GM20431 (cell line): ENCODE results near the gene ST6GALNAC3.

ENCODE experiments used
- in situ Hi-C: fragments of 300-500 bp; cut with MseI, MboI; formaldehyde crosslinking; loops from one replicate; pipeline ENCODE4 v1.15.0; 2020; ENCODE audit warnings: low sequenced_read_pairs; ENCODE audit not compliant: unreplicated experiment

Gene ST6GALNAC3

DNA sequence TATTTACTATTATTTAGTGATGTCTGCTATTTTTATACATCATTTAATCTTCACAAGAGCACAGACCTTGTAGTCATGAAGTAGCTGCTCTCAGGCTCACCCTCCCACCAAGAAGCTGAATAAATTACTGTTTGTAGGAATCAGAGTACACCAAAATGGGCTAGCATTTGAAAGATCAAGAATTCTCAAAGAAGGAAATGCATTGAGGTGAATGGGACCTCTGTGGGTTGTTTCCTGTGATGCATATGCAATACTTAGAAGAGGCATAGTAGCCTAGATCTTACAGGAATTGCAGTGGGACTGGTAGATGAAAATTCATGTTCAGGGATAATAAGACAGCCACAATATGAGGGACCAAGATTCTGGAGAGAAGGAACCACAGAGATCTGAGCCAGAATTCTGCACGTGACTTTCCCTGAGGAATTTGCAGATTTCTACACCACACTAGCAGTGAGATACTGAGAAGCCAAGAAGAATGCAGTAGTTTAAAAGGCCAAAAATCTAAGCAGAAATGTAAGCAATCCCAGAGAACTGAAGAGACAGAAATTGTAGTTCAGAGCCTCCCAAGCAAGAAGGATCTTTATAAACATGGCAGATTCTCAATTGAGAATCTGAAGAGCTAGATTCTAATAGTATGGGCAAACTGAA is 307.0 kb downstream of the ST6GALNAC3 start:
- in situ Hi-C loops: no loop called here

DNA sequence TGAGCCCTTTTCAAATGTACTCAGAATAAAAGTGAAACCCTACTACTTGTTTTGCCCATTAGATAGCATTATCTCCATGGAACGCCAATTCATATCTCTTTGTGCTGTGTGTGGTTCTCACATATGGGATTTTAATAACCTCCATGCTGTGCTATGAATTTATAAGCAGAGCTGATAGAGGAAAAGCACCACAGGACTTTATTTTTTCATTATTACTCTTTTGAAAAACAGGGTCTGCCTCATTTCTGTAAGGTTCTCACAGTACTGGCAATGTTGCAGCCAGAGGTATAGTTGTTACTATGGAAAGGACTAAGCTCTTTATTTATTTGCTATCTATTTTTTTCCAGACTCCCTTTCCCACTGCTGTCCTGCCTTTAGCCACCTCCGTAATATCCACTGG is 313.7 kb downstream of the ST6GALNAC3 start:
- in situ Hi-C loops: no loop called here

DNA sequence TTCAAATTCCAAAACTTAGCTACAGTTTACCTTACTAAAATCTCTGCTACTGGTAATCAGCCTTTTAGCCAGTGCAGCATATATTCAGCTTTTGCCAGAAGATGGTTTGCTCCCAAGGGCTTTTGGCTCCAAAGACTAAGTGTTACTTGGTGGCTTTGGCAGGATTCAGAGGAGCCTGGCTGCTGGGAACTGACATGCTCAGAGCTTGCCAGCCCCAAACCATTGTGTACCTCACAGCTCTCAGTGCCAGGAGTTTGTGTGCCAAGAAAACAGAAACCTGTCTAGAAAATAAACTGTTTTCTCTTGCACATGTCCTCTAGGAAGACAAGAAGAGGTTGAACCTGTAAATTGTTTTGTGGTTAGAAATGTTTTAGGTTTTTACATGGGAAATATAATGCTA is 315.9 kb downstream of the ST6GALNAC3 start:
- in situ Hi-C loops: no loop called here

DNA sequence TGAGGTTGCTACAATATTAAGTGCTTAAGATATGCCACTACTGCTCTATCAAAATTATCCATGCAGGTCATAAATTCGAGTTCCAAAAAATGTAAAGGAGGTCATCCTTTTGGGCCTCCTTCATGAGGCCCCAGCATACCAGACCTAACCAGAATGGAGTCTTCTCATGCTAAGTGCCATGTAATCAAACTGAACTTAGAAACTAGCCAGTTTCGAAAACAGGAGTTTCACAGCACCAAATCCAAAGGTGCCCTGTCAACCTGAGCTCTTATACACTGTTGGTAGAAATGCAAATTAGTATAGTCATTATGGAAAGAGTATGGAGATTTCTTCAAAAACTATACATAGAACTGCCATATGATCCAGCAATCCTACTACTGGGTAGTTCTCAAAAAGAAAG is 320.5 kb downstream of the ST6GALNAC3 start:
- in situ Hi-C loops: no loop called here

DNA sequence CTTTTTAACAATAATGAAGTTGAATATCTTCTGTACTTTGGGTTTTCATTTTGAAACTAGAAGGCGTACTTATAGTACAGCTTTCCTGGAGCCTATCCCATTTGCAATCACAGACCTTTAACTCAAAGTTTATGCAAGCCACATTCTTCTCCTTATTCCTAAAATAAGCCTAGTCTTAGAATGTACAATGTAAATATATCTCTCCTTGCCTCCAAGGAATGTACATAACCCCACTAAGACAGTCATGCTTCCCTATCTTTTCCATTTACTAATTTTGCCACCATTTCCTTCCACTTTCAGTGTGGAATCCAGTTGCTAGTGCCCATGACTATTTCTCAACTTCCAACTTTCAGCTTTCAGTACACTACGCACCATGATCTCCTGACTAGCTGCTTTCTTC is 327.6 kb downstream of the ST6GALNAC3 start:
- in situ Hi-C loops: no loop called here

DNA sequence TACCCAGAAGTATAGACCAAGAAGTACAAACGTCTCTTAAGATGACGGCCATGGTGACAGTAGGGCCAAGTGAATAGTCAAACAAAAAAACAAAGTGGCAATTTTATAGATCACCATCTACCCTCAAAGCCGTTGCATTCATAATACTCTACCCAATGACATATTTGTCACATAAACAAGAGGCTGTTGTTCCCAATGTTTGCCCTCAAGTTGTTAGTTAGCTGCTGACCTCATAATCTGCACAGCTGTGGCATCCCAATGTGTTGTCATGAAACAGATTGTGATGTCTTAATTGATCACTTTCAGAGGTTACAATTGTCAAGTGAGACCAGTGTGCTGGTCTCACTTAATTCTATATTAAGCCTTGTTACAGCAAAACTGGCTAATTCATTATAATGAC is 333.8 kb downstream of the ST6GALNAC3 start:
- in situ Hi-C loops: no loop called here

DNA sequence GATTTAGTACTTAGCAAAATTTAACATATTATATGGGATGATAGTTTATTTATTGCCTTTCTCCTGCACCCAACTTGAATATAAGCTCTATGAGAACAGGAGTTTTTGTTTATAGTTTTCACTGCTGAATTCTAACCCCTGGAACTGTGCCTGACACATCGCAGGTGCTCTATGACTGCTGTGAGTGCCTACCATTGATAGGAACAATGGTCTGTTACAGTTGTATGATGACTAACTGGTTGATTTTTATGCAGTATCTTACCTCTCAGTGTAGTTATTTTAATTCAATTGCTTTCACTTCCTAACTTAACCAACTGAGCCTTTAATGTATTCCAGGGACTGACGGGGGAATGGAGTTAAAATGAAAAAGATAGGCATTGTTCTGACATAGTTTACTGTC is 336.0 kb downstream of the ST6GALNAC3 start:
- in situ Hi-C loops: no loop called here

DNA sequence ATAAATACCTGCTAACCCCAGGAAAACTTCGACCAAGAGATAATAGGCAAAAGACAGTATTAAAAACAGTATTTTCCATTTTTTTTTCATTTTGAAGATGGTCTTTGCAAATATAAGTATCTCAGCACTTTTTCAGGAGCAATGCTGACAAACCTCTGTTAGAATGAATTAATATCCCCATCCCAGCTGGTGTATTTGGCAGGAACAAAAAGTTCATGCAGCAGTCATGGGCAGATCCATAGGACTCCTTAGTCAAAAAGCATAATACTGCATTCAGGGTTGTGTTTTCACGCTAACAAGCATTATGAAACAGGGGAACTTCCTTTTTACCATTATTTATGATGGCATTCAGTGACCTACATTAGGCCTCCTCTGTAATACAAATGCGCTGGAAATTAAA is 344.0 kb downstream of the ST6GALNAC3 start:
- in situ Hi-C loops: no loop called here

DNA sequence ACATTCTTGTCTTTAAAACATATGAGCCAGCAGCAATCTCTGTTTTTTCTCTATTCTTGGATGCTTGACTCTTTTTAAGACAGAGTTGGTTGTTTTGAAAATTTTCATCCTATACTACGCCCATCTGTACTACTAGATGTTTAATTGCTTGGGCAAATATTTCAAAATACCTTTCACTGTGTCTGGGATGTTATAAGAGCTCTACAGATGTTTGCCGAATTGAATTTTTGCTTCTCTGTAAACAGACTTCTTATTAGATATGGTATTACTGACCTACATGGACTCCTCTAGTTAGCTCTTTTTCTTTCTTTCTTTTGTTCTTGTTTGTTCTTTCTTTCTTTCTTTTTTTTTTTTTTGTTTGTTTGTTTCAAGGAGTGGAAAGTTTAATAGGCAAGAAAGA is 345.1 kb downstream of the ST6GALNAC3 start:
- in situ Hi-C loops: no loop called here

DNA sequence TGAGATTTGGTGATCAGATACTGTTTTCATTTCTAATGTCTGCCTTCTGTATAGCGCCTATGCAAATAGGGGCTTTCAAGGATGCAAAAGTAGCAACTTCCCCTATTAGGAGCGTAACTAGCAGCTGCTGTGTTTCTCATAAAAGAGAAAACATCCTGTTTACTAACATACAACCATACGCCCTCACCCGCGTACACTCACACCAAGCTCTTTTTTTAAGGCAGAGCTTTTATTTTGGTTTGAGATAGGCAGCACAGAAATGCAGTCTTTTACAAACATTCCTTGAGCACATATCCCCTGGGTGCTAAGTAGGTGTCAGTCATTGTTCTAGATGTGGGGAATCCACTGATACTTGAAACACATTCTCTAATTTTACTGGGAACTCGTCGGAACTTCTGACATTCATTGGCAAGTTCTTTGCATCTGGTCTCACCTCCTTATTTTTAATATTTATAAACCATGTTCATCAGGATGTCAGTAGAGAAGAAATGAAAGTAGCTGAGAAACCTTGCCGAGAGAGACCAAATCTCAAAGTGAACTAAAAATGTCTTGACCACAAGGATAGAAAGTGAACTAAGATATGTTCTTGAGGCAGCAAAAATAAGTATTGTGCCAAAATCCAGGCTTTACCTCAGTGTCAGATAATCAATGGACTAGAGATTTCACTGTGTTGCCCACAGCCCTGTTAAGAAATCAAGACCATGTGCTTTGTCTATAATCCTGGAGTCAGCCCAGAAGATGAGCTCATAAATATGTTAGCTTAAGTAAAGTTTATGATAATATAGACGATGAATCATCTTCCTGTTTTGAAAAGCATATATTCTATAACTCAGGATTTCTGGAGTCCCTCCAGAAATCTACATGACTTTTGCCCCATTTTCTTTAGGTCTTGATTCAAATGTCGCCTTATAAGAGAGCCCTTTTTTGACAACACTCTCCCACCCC is 350.9 kb downstream of the ST6GALNAC3 start:
- in situ Hi-C loops: no loop called here

DNA sequence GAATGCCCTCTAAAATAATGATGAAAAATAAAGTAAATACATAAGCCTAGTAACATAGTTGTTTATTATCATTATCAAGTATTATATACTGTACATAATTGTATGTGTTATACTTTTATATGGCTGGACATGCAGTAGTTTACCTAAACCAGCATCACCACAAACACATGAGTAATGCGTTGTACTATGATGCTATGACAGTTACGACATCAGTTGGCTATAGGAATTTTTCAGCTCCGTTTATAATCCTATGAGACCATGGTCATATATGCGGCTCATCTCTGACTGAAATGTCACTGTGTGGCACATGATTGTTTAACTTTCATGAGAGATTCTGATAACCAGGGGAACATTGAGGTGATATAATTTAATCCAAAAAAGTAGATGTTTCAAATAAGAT is 352.1 kb downstream of the ST6GALNAC3 start:
- in situ Hi-C loops: no loop called here

DNA sequence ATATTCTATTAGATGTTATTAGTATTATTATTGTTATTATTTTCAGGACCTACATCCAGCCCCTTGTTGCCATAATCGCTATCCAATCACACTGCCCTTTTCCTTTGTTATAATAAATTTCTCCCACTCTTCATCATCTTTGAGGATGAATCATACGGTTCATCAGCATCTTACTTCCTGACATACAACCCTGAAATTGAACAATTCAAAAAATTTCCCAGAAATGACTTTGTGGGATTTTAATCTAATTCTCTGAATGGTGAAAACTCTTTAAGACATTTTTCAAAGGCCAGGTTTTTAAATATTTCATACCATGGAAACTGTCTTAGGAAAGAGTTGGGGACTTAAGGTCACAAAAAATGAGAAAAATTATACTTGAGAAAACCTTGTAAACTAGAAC is 353.5 kb downstream of the ST6GALNAC3 start:
- in situ Hi-C loops: no loop called here

DNA sequence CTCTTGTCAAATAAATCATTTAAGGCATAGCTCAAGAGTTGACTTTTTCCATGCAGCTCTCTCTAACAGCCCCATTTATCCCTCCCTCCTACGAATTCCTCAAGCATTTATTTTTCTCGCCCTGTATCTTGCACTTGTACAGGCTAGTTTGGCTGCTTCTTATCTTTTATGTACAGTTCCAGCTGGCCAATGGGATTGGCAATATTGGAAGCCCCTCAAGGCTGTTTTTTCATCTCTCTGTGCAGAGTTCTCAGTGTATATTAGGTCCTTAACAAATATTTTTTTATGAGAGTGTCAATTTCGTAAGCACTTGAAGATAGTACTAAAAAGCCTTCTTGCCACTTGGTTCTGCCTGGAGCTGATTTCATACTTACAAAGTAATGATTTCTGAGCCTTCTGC is 356.0 kb downstream of the ST6GALNAC3 start:
- in situ Hi-C loops: no loop called here

DNA sequence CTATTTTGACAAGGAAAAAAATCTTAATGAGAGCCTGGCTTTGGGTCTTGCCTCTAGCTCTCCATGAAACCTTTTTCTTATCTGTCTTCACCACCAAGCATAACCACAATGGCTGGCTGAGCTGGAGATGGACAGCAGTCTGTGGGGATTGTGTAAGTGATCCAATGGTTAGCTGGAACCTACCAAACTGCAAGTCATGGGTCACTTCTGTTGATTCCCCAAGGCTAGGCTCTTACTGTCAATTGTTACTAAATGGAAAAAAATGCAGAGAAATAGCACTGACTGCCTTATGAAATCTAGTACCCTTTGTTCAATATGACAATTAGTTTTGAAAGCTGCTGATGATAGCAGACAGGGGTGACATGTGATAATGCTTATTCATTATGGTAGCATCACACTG is 359.0 kb downstream of the ST6GALNAC3 start:
- in situ Hi-C loops: no loop called here

DNA sequence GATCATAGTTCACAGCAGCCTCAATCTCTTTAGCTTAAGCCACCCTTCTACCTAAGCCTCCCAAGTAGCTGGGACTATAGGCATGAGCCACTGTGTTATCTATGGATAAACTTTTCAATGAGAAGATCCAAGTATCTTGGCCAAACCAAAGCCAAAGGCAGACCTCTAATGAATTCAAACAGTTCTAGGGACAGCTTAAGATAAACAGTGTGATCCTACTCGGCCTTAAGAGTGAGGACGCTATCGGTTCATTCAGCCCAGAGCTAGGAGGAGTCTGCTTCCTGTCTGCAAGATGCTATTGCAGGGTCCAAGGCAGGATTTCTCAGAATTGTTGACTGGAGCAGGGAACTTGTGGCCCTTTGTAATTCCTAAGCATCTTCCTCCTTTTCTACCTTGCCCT is 368.7 kb downstream of the ST6GALNAC3 start:
- in situ Hi-C loops: no loop called here

DNA sequence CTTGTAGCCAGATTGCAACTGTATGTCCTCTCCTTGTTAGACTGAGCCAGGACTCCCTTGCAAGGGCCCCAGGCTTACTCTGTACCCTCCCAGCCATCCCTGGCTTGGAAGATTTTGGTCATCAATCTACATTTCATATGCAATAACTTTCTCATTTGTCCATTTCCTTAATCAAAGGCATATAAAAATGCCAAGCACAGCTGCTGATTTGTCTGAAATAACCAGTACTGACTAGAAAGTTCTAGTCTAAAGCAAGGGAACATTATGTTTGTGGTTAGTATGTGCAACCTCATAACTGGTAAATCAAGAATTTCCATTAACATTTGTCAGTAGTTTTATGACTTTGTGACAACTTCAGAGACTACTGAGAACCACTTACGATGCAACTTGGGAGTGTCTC is 370.2 kb downstream of the ST6GALNAC3 start:
- in situ Hi-C loops: no loop called here

DNA sequence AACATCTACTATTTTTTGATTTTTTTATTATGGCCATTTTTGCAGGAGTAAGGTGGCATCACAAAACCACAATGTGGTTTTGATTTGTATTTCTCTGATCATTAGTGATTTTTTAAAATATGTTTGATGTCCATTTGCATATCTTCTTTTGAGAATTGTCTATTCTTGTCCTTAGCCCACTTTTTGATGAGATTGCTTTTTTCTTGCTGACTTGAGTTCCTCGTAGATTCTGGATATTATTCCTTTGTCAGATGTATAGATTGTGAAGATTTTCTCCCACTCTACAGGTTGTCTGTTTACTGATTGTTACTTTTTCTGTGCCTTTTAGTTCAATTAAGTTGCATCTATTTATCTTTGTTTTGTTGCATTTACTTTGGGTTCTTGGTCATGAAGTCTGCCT is 375.7 kb downstream of the ST6GALNAC3 start:
- in situ Hi-C loops: no loop called here

DNA sequence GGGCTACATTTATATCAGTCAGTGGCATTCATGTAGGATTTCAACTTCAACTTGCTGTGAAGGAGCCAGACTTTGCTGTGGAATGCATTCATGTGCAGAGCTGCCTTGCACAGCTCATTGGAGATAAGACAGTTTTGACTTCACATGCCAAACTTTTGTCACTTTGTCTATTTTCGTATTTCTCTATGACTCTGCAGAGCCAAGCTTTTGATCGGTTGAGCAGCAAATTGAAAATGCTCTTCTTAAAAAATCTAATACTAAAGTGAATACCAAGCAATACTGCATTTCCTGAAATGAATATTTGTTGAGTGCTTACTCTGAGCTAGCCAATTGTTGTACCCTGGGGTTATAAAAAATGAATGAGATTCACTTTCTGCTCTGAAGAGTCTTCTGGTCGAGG is 388.7 kb downstream of the ST6GALNAC3 start:
- in situ Hi-C loops: no loop called here

DNA sequence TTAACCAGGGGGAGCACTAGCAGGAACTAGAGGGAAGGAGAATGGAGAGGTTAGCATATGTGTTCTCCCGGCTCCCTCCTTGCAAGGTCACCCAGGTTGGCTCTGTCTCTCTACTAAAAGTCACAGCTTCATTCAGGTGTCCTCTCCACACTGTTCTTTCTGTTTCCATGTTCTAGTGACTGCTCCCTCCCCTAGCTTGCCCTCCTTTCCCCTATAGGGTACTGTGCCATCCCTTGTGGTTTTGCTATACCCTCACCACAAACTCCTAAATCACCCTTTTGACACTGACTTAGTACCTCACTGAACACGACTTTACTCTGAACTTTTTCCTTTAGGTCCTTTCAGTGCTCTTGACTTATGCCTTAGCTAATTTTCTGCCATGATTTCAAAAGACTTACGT is 389.3 kb downstream of the ST6GALNAC3 start:
- in situ Hi-C loops: no loop called here

DNA sequence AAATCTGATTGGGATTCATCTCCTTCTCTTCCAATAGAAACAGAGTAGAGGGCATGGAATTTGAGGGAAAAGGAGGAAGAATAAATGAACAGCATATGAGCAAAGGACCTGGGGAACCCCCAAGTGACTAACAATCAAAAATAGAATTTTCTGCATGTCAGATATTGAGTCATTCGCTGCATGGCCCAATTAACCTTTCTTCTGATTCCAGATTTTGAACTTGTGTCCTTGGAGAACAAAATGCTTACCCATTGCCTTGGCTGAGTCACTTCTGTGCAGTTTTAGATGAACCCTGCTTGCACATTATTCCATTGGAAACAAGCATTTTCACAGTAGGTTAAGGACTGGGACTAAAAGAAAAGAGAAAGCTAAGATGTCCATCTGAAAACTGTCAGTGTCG is 390.5 kb downstream of the ST6GALNAC3 start:
- in situ Hi-C loops: no loop called here

DNA sequence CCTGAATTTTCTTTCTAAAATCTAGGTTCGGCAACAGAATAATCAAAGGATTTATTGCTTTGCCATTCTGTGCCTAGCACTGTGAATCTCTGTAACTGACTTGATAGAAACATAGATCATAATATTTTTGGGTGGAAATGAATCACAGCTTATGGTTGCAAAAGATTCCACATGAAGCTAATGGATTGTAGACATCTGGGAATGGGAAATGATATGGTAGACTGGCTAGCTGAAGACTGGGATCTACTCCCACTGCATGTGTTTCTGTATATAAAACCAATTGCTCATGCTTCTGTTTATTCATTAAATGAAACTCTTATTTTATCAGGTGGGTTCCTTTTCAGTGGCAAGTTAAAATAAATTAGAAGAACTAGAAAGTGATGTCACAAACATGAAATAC is 395.6 kb downstream of the ST6GALNAC3 start:
- in situ Hi-C loops: no loop called here

DNA sequence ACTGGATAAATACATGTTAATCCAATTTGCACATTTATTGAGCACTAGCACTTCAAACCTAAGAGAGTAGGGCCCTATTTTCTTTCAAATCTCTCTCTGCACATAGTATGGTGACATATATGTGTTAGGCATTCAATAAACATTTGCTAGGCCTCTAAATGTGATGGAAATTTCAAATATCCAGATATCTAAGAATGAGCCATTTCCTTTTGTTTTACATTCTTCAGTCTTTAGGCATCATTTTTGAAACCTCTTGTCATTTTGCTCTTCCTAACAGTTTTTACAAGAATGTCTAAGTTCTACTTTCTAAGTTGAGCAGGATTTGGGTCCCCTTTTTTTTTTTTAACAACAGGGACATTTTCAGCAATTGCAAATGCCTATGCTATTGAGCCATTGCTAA is 397.0 kb downstream of the ST6GALNAC3 start:
- in situ Hi-C loops: no loop called here
